ENCODE data around the gene TNNI3K.

Gene TNNI3K

DNA sequence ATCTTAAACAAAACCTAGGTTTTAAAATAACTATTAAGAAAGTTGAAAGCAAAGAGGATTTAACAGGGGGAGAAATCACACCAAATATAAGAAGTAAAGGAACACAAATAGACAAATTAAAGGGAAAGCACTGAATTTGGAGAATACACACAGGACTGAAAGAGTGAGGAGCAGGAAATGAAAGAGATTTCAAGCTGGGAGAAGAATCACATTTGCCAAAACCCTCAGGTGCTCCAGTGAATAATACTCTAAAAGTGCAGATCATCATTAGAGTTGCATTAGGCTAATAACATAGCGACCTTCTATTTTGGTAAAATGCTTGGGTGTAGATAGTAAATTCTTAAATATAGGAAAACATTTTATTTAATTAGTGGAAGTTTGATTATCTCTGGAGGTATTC lies 127.5 kb downstream of the TNNI3K start:
- H3K36me3 ChIP-seq (ENCODE audit: insufficient read depth, low read length) = no peaks in the 10 kb centered on the region
- H4K20me1 ChIP-seq (ENCODE audit: insufficient read depth, low read length) = no peaks in the 10 kb centered on the region
- no peaks in the 10 kb centered on the region for H3F3A ChIP-seq (ENCODE audit: insufficient read depth, low read length)
- H3K4me1 ChIP-seq (ENCODE audit: insufficient read depth, low read length, severe bottlenecking) = no peaks in the 10 kb centered on the region
- no peaks in the 10 kb centered on the region for H3K79me2 ChIP-seq (ENCODE audit: insufficient read depth, low read length)
- H2AFZ ChIP-seq (ENCODE audit: low read length) = no peak overlapping the region
- H3K9me3 ChIP-seq (ENCODE audit: low read length) = no peaks in the 10 kb centered on the region
- TF ChIP-seq, protein P1, sequence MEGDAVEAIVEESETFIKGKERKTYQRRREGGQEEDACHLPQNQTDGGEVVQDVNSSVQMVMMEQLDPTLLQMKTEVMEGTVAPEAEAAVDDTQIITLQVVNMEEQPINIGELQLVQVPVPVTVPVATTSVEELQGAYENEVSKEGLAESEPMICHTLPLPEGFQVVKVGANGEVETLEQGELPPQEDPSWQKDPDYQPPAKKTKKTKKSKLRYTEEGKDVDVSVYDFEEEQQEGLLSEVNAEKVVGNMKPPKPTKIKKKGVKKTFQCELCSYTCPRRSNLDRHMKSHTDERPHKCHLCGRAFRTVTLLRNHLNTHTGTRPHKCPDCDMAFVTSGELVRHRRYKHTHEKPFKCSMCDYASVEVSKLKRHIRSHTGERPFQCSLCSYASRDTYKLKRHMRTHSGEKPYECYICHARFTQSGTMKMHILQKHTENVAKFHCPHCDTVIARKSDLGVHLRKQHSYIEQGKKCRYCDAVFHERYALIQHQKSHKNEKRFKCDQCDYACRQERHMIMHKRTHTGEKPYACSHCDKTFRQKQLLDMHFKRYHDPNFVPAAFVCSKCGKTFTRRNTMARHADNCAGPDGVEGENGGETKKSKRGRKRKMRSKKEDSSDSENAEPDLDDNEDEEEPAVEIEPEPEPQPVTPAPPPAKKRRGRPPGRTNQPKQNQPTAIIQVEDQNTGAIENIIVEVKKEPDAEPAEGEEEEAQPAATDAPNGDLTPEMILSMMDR (IDR thresholded peaks at IDR 0.05; ENCODE audit: low read length) = no peak
- TF ChIP-seq EZH2 (IDR thresholded peaks at IDR 0.05; ENCODE audit: borderline replicate concordance, low read length) = no peak
- H3K27ac ChIP-seq (ENCODE audit: low read depth, low read length, poor library complexity, severe bottlenecking) = no peak overlapping the region
- H3K4me3 ChIP-seq (ENCODE audit: low read depth, low read length, poor library complexity, severe bottlenecking) = no peak overlapping the region
- H3K4me2 ChIP-seq (ENCODE audit: low read length) = no peak overlapping the region
- no peaks in the 10 kb centered on the region for H3K27me3 ChIP-seq (ENCODE audit: insufficient read depth, low read length)
- H3K9me2 ChIP-seq (ENCODE audit: low read depth, low read length) = no peaks in the 10 kb centered on the region
- H3K9ac ChIP-seq (ENCODE audit: low read length) = no peak overlapping the region

DNA sequence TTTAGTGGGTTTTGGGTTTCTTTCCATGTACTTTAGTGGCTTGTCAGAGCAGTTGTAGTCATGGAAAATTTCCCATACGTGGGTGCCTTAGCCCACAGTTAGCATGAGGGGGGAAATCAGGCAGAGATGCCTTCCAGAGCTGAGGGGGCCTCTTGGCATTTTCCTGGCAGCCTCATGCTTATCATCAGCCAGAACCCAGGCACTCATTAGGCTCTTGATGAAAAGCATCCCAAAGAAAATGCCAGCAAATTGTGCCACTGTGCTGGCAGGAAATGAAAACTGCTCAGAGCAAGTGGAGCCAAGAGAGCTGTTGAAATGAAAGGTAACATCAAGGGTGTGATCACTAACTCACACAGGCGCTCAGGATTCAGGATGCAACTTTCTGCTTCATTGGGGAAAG lies 128.0 kb downstream of the TNNI3K start:
- no peaks in the 10 kb centered on the region for H3K4me1 ChIP-seq (ENCODE audit: insufficient read depth, low read length, severe bottlenecking)
- no peaks in the 10 kb centered on the region for H3K9me3 ChIP-seq (ENCODE audit: low read length)
- H3K9me2 ChIP-seq (ENCODE audit: low read depth, low read length) = no peaks in the 10 kb centered on the region
- H3K4me3 ChIP-seq (ENCODE audit: low read depth, low read length, poor library complexity, severe bottlenecking) = no peak overlapping the region
- no peak overlapping the region for H3K27ac ChIP-seq (ENCODE audit: low read depth, low read length, poor library complexity, severe bottlenecking)
- no peaks in the 10 kb centered on the region for H3K36me3 ChIP-seq (ENCODE audit: insufficient read depth, low read length)
- H4K20me1 ChIP-seq (ENCODE audit: insufficient read depth, low read length) = no peaks in the 10 kb centered on the region
- no peak overlapping the region for H2AFZ ChIP-seq (ENCODE audit: low read length)
- H3K79me2 ChIP-seq (ENCODE audit: insufficient read depth, low read length) = no peaks in the 10 kb centered on the region
- H3K27me3 ChIP-seq (ENCODE audit: insufficient read depth, low read length) = no peaks in the 10 kb centered on the region
- TF ChIP-seq EZH2 (IDR thresholded peaks at IDR 0.05; ENCODE audit: borderline replicate concordance, low read length) = no peak
- TF ChIP-seq, protein P1 (IDR thresholded peaks at IDR 0.05; ENCODE audit: low read length) = no peak
- H3K4me2 ChIP-seq (ENCODE audit: low read length) = no peak overlapping the region
- no peaks in the 10 kb centered on the region for H3F3A ChIP-seq (ENCODE audit: insufficient read depth, low read length)
- no peak overlapping the region for H3K9ac ChIP-seq (ENCODE audit: low read length)

DNA sequence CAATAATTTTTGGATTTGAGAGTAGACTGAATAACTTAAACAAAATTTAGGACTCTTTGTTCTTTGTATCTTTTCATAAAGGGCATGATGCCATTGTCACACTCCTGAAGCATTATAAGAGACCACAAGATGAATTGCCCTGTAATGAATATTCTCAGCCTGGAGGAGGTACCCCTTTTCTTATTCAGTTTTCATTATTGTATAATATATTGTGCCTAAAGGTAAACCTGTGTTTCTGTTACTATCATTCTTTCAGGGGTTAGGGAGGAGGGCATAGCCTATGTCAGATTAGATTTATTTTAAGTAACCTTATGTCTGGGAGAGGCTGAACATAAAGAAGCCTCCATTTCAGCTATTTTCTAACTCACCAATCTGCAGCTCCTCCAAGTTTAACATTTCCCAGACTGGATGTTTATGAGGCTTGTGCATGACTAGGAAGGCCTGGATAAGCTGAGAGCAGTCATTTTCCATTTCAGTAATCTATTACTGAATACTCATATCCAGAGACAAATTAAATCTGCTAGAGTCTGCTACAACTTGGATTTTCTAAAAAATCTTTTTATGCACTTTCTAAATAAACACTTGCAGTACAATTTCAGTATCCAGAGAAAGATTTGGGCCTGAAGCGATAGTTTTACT lies 132.1 kb downstream of the TNNI3K start:
- H3K9me2 ChIP-seq (ENCODE audit: low read depth, low read length) = no peaks in the 10 kb centered on the region
- no peaks in the 10 kb centered on the region for H3K36me3 ChIP-seq (ENCODE audit: insufficient read depth, low read length)
- no peak overlapping the region for H2AFZ ChIP-seq (ENCODE audit: low read length)
- H3K4me1 ChIP-seq (ENCODE audit: insufficient read depth, low read length, severe bottlenecking) = no peaks in the 10 kb centered on the region
- H4K20me1 ChIP-seq (ENCODE audit: insufficient read depth, low read length) = no peaks in the 10 kb centered on the region
- H3F3A ChIP-seq (ENCODE audit: insufficient read depth, low read length) = no peaks in the 10 kb centered on the region
- no peak overlapping the region for H3K9ac ChIP-seq (ENCODE audit: low read length)
- H3K27me3 ChIP-seq (ENCODE audit: insufficient read depth, low read length) = no peaks in the 10 kb centered on the region
- H3K27ac ChIP-seq (ENCODE audit: low read depth, low read length, poor library complexity, severe bottlenecking) = no peak overlapping the region
- H3K4me3 ChIP-seq (ENCODE audit: low read depth, low read length, poor library complexity, severe bottlenecking) = no peak overlapping the region
- TF ChIP-seq, protein P1 (IDR thresholded peaks at IDR 0.05; ENCODE audit: low read length) = no peak
- TF ChIP-seq EZH2 (IDR thresholded peaks at IDR 0.05; ENCODE audit: borderline replicate concordance, low read length) = no peak
- no peaks in the 10 kb centered on the region for H3K9me3 ChIP-seq (ENCODE audit: low read length)
- no peak overlapping the region for H3K4me2 ChIP-seq (ENCODE audit: low read length)
- H3K79me2 ChIP-seq (ENCODE audit: insufficient read depth, low read length) = no peaks in the 10 kb centered on the region

Data from OCI-LY1 (cell line).